Activated CD8-positive, alpha-beta memory T cell treated with anti-CD3 and anti-CD28 coated beads, Interleukin-2, amount 50 U/mL, for 1 hour (primary cell): ENCODE results near the gene PRPF40A.
"Not testable (repeated sequence)": the region's sequence is repeated elsewhere in the genome, so short reads cannot be mapped to it uniquely, and the experiment has no call there.

Experiments
- DNase-seq: peaks from one replicate; pipeline ENCODE4 v3.0.0-alpha.2; 2020; ENCODE audit errors: extremely low read depth

PRPF40A gene

DNA sequence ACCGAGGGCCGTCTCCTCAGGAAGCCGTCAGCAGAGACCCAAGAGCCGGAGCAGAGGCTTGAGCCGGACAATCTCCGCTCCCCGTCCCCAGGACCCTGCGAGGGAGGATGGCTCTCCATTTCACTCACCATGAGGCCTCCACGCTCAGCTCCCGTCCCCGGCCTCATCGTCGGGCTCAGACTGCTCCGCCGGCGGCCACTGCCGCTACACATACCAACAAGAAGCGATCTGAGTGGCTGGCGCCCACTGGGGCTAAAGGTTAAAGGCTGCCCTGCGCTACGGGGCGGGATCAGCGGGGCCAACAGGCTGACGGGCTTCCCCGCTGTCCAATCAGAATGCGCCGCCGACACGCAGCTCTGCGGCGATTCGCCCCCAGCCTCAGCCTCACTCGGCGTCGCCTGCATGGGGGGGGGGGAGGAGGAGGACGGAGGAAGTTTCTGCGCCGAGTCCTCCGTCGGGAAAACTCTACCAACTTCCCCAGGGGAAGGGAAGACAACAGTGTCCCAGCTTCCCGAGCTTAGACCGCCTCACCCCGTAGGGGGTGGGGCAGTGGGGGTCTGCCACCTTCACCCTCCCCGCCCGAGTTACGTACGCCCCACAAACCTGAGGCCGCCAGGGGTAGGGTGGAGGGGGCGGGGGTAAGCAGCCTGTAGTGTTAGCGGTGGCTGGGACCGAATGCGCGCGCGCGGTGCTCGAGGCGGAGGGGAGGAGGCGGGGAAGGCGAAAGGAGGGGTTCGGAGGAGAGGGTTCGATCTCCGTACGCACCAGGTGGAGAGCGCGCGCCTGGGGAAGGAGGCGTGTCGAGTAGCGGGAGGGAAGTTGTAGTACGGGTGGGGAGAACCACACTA is at the start of gene PRPF40A:
TSS of gene PRPF40A (minus strand) at position 234 of the 848 bp plus-strand sequence. CDS start at position 212, 22 bp downstream.
- peak; percentile 96 for DNase-seq

DNA sequence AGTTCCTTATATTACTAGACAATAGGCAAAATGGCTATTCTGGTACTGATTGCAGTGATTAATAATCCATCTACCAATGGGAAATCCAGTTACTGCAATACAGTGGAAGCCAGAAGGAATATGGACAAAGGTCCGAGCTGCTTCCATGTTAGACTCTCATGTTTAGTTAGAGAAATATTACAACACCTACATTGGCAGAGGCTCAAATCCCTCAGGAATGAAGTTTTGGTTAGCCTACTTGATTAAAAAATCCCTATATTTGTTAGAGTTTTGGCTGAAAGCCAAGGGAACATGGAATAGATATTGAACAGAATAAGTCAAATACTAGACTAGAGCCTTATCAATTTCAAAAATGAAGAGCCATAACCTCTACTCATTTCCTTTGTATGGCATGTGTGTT is 49.7 kb upstream of the PRPF40A start:
- no peak for DNase-seq

DNA sequence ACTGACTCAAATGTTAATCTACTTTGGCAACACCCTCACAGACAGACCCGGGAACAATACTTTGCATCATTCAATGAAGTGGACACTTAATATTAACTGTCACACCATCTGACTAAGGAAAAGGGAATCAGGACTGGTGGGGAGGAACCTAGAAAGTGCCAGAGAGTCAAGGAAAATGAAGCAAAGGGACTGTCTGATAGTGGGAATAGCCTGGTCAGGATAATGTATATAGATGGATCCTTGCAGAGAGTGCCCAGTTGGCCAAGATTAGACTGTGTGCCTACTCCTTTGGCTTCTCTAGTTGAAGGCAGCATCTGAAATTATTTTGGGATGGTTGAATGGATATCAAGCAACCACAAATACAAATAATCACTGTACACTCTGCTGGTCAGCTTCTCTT is 46.4 kb upstream of the PRPF40A start:
- DNase-seq = no peak

DNA sequence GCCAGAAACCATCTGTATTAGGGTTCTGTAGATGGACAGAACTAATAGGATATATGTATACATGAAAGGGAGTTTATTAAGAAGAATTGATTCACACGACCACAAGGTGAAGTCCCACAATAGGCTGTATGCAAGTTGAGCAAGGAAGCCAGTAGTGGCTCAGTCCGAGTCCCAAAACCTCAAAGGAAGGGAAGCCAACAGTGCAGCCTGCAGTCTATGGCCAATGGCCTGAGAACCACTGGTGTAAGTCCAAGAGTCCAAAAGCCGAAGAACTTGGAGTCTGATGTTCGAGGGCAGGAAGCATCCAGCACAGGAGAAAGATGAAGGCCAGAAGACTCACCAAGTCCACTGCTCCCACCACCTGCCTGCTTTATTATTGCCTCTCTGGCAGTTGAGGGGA is 45.9 kb upstream of the PRPF40A start:
- not testable (repeated sequence) for DNase-seq

DNA sequence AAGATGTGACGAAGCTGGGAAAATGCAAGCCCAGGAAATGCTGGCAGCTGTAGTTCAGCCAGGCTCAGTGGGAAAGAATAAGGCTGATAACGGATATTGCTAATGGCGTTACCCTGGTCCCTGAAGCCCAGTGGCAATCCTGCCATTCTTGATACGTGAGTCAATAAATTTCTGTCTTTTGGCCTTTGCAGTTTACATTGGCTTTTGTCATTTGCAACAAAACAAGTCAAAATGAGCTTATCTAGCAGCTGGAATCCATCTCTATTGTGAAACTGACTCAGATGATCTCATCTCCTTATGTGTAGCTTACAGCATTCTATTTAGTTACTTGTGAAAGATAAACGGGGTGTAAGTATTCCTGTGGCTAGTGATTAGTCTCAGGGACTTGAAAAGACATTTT is 44.9 kb upstream of the PRPF40A start:
- DNase-seq = no peak

DNA sequence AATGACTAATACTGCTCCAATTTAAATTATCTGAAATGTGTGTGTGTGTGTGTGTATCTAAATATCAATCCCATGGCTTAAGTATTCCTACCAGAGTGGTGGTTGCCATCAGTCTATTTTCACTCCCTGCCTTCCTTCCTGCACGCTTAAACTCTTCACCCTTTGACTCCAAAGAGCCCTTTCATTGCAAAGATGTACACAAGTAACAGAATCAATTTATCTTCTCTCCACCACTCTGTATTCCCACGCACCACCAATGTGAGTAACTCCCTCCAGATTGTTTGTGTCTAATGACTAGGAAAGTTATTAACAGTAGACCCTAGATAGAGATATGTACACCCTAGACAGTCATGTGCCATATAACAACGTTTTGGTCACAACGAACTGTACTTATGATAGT is 44.0 kb upstream of the PRPF40A start:
- no peak for DNase-seq

DNA sequence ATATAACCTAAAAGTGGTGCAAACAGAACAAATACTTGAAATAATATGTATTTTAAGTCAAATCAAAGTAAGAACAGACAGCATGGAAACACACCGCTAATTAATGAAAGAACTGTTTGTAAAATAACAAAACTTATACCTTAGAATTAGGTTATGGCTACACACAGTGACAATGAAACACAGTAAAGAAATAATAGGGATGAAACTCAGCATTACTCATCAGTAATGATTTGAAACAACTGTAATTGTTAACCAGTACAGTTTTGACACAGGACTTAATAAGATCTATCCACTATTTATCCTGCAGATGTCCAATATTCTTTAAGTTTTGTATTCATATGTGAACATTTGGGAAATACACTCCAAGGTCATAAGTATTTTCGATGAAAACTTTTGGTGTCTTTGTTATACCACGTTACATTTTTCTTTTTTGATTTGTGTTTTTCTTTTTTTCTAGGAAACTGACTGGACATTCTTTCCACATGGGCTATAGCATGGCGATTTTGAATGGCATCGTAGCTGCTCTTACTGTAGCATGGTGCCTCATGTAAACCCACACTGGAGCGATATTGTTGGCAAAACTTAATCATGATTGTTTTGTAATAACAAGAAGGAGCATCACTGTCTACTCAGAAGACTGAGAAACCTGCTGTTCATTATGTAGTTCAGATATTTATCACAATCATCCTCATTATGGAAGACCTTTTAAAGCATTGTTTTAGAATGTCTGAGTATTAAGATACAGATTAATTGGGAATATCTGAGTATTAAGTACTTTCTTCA is 42.2 kb upstream of the PRPF40A start:
- DNase-seq = no peak

DNA sequence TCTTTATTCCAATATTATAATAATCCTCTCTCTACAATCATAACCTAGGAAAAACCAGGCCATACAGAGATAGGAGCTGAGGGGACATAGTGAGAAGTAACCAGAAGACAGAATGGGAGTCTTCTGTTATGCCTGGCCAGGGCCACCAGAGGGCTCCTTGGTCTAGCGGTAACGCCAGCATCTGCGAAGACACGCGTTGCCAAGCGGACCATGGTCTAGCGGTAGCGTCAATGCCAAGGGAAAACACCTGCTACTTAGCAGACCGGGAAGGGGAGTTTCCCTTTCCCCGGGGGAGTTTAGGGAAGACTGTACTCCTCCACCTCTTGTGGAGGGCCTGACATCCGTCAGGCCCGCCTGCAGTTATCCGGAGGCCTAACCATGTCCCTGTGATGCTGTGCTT is 37.8 kb upstream of the PRPF40A start:
- DNase-seq = no peak

DNA sequence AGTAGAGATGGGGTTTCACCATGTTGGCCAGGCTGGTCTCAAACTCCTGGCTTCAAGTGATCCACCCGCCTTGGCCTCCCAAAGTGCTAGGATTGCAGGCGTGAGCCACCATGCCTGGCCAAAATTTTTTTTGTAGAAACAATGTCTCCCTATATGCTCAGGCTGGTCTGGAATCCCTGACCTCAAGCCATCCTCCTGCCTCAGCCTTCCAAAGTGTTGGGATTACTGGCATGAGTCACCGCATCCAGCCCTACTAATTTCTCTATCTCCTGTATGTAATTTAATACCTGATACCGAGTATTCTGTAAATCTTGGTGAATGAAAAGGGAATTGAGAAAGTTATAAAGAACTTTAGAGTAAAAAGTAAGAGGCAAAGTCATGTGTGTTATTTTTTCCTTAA is 30.5 kb upstream of the PRPF40A start:
- not testable (repeated sequence) for DNase-seq

DNA sequence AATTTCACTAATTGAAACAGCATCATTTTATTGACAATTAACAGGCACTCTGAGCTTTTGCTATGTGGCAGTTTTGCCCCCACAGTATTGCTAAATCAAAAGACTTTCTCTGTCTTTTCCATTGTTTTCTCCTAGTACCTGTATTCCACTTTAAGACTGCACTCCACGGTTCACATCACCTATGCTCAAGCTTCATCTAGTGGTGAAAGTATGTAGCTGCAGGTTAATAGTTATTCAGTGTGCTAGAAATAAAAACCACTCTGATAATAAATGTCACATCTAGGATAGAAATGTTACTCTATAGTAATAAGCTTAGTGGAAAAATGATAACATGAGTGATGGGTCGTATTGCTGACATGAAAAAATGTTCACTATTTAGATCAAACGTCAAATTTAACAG is 25.7 kb upstream of the PRPF40A start:
- no peak for DNase-seq

DNA sequence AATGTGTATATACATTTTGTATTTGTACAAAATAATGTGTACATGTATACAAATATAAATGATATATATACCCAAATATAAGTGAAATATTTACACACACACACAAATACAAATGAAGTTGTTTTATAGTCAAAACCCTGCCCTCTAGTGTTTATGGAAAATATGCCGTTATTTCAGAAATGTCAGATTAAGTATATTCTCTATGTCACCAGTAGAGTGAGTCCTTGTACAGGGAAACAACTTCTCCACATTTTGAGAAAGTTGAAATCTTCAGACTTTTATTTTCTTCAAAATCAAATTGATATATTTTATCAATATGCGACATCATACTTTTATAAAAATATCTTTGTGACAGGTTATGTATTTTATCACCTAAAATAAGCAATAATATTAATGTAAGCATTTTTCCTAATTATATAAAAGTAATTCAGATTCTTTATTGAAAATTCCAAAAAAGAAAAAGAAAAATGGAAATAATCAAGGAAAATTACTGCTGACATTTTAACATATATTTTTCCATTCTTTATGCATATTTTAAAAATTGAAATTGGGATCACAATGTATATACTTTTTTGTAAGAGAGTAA is 23.6 kb upstream of the PRPF40A start:
- no peak for DNase-seq

DNA sequence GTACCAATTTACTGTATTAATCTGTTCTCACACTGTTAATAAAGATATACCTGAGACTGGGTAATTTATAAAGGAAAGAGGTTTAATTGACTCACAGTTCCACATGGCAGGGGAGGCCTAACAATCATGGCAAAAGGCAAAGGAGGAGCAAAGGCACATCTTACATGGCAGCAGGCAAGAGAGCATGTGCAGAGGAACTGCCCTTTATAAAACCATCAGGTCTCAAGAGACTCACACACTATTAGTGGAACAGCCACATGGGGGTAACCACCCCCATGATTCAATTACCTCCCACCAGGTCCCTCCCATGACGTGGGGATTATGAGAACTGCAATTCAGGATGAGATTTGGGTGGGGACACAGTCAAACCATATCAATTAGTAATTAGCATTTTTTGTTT is 22.4 kb upstream of the PRPF40A start:
- DNase-seq = not testable (repeated sequence)

DNA sequence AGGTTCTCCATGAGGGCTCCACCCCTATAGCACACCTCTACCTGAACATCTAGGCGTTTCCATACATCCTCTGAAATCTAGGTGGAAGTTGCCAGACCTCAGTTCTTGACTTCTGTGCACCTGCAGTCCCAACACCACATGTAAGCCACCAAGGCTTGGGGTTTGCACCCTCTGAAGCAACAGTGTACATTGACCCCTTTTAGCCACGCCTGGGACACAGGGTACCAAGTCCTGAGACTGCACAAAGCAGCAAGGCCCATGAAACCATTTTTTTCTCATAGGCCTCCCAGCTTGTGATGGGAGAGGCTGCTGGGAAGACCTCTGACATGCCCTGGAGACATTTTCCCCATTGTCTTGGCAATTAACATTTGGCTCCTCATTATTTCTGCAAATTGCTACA is 21.2 kb upstream of the PRPF40A start:
- DNase-seq = no peak

DNA sequence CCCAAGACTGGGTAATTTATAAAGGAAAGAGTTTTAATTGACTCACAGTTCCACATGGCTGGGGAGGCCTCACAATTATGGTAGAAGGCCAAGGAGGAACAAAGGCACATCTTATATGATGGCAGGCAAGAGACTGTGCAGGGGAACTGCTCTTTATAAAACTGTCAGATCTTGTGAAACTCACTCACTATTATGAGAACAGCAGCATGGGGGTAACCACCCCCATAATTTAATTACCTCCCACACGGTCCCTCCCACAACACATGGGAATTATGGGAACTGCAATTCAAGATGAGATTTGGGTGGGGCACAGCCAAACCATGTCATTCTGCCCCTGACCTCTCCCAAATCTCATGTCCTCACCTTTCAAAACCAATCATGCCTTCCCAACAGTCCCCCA is 20.2 kb upstream of the PRPF40A start:
- not testable (repeated sequence) for DNase-seq

DNA sequence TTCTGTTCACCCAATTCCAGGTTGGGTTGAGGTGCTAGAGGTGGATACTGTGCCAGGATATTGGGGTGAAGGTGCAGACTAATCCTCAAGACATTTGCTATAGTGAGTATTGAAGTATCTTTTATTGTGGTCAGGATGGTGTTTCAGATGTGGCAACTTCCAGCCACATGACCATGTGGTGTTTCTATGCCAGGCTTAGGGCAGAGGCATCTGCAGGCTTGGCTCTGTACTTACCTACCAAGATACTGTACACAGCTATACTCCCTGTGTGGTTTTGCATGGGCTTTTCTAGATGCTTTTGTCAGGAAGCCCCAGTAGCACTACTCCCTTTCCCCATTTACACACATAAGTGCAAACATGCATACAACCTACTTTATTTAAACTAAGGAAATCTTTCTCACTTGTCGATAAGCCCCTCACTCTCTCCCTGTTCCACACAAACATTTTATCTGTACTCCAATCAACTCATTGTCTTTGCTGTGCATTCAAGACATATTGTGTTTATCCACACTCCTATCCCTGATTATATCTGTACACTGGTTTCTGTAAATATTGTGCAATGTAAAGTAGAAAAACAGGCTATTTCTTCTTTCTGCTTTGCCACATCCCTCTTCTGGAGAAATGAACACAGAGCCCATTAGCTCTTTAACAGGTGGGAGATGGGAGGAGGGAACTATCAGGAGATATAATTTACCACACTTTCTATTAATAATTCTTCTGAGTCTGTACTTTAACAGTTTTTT is 13.5 kb upstream of the PRPF40A start:
- DNase-seq = no peak

DNA sequence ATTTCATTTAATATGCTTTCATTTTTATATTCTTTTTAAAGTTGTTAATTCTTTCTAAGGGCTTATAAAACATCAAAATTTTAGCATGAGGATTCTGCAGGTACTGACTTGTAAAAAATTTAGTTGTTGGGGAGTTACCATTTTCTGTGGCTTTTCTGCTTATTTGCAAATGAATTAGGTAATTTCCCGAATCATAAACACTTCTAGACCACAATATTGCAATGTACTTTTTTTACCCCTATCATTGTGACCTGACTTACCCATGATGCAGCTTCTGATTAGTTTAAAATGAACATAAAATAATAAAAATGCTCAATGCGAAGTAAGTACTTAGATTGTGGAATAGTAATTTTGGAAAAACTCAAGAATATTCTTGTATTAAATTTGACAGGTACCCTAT is 12.6 kb upstream of the PRPF40A start:
- no peak for DNase-seq

DNA sequence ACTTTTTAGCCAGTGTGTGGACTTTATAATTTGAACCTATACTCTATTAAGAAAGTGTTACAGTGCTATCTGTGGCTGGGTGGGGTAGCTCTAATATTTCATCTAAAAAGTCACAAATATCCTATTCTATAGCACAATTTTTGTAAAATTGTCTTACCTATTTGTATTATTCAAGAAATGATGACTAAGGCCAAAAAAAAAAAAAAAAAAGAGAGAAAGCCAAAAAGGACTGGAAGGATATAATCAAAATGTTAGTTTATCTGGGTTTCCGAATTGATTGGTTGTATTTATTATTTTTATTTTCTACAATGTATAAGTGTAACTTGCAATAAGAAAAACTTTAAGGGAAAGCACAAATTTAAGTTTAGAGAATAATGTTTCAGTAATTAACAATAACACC is 6.7 kb upstream of the PRPF40A start:
- DNase-seq = no peak

DNA sequence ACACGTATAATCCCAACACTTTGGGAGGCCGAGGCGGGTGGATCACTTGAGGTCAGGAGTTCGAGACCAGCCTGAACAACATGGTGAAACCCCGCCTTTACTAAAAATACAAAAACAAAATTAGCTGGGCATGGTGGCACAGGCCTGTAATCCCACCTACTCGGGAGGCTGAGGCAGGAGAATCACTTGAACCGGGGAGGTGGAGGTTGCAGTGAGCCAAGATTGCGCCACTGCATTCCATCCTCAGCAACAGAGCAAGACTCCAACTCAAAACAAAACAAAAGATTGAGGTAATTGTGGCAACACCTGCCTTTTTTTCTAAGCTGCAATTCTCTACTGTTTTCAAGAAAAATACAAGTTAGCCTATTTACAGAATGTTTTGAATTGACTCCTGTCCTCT is 5.4 kb upstream of the PRPF40A start:
- DNase-seq = not testable (repeated sequence)

DNA sequence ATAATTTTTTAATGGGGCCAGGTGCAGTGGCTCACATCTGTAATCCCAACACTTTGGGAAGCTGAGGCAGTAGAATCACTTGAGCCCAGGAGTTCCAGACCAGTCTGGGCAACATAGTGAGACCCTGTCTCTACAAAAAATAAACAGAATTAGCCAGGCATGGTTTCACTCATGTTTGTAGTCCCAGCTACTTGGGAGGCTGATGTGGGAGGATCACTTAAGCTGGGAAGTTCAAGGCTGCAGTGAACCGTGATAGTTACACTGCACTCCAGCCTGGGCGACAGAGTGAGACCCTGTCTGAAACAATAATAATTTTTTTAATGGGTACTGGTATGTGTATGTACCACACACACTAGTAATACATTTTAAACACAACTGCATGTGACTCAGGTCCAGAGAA is 3.5 kb upstream of the PRPF40A start:
- no peak for DNase-seq

DNA sequence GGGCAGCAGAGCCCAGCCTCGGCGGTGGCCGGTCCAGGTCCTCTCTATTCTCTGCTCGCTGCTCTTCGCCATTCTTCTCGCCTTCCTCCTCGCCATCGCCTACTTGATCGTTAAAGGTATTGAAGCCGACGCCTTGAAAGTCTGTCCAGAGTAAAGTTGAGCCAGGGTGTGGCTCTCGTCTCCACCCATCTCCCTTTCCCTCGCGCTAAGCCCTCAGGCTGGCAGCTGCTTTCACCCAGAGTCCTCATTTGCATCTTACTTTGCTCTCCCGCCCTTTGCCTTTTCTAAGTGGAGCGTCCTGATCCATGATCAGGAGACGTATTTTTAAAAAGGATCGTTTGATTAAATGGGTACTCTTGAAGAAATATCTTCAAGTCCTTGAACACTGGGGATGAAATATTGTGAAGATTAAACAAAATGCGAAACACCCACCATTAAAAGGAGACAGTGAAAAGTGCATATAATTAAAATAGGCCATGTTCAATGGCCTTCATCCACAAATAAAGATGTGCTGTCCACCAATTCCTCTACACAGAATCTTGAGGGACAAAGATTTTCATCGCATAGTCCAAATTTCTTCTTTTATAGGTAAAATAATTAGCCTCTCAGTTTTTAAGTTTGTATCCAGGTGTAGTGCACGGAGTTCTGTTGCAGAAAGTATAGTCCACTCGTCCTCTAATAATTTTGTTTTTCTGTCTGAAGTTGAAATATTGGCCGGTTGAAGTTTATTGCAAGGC is 1.8 kb upstream of the PRPF40A start:
- no peak for DNase-seq
